Thymus (tissue), 11 donors: Measurements from ENCODE around the gene VPS13C. TPM values are rescaled to one million over a fixed set of nuclear protein-coding genes. Genes with fewer than 3 reads are reported as not detected.
"Not testable (repeated sequence)": the region's sequence is repeated elsewhere in the genome, so short reads cannot be mapped to it uniquely, and the experiment has no call there.

Experiments
- DNase-seq, 9 donors: peaks; one replicate each; pipeline ENCODE4 v3.0.0-alpha.2; 2013; ENCODE audit warnings: low spot score in 9 of 9, low read depth in 6 of 9, missing footprints in 1 of 9
- H3K27ac ChIP-seq, 2 donors: one replicate each; pipeline ENCODE4 v1.5.1; 2013; ENCODE audit warnings: control low read depth in 1 of 2, low read depth in 1 of 2, low read length in 1 of 2, mild to moderate bottlenecking in 1 of 2, moderate library complexity in 1 of 2
- H3K27me3 ChIP-seq, 2 donors: one replicate each; pipeline ENCODE4 v1.5.1; 2013; ENCODE audit warnings: low read length in 1 of 2; ENCODE audit not compliant: control insufficient read depth in 2 of 2, insufficient read depth in 1 of 2
- H3K36me3 ChIP-seq, 2 donors: one replicate each; pipeline ENCODE4 v1.5.1; 2013; ENCODE audit warnings: low read length in 1 of 2, mild to moderate bottlenecking in 1 of 2, moderate library complexity in 1 of 2; ENCODE audit not compliant: control insufficient read depth in 2 of 2, insufficient read depth in 2 of 2
- H3K4me1 ChIP-seq, 2 donors: one replicate each; pipeline ENCODE4 v1.5.1; 2013; ENCODE audit warnings: low read length in 2 of 2; ENCODE audit not compliant: control insufficient read depth in 2 of 2, insufficient read depth in 2 of 2
- H3K4me3 ChIP-seq, 2 donors: one replicate each; pipeline ENCODE4 v1.5.1; 2013; ENCODE audit warnings: low read length in 2 of 2, control low read depth in 1 of 2, mild to moderate bottlenecking in 1 of 2
- H3K9me3 ChIP-seq, 2 donors: one replicate each; pipeline ENCODE4 v1.5.1; 2013; ENCODE audit warnings: low read length in 1 of 2, mild to moderate bottlenecking in 1 of 2; ENCODE audit not compliant: control insufficient read depth in 2 of 2, insufficient read depth in 1 of 2
- WGBS: extraction: QIAGEN DNeasy Blood & Tissue Kit; methylation state at CpG from one replicate; pipeline ENCODE4 v1.1.7; 2013; 5-methylcytosine and 5-hydroxymethylcytosine counted together
- polyA plus RNA-seq: library from polyadenylated mRNA; stranded (reverse); fragments of 200-250 nt; gene quantifications from one replicate; pipeline ENCODE4 v1.2.3, GENCODE V29; 2013
- total RNA-seq: library from RNA; stranded (reverse); fragments of 120-200 nt; gene quantifications from one replicate; pipeline ENCODE4 v1.2.4, GENCODE V29; 2013
- donor health status: healthy.

VPS13C gene
- total and polyA plus RNA-seq, 2 donors = 38.1 to 50.9 TPM

DNA sequence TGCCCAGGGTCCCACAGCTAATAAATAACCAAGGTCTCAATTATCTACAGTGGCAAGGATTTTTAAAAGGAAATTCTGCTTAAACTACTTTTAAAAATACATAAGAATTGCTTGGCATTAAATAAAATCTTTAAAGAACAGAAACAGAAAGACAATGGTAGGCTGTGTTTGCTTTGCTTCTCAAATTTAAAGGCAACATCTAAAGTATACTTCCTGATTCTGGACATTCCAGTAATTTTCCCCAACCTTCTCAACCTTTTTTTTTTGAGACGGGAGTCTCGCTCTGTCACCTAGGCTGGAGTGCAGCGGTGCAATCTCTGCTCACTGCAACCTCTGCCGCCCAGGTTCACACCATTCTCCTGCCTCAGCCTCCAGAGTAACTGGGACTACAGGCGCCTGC is 5.3 kb downstream of the VPS13C start:
- H3K36me3 ChIP-seq = no peaks in the 10 kb centered on the region
- H3K4me3 ChIP-seq = no peak overlapping the region
- no peaks in the 10 kb centered on the region for H3K9me3 ChIP-seq
- H3K27me3 ChIP-seq = no peaks in the 10 kb centered on the region
- H3K27ac ChIP-seq = no peak overlapping the region
- peaks cover 0 to 4% of the 10 kb centered on the region in 2 donors for H3K4me1 ChIP-seq
- 95% methylated on average over 5 of the region's 5 CpGs for WGBS
- no peak for DNase-seq

DNA sequence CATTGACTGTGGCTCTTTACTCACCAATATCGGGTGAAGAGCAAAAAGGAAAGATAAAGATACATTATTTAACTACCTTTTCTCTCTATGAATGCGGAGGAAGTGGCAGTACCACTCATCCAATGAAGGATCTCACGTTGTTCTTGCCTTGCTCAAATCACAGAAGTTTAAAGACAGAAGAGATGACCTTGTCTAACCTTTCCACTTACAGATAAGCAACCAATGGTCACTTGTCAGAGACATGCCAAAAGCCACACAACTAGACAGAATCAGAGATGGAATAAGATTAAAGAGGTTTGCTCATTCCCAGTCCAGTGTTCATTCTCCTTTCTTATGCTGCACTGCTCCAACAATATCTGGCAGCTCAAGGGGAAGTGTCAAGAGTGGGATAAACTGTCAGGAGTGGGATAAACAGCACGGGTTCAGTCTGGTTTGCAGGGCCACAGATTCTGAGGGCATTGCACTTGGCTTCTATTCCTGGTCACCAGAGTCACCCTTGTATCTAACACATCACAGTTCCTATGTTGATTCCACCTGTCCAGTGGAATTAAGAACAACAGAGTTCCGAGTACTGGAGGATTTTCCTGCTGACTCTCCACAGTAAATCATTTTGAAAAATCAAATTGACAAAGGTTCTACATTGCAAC is 6.7 kb downstream of the VPS13C start:
- 77% methylated on average over 5 of the region's 5 CpGs for WGBS
- Histone ChIP-seq H3K4me1 (no peaks in the 10 kb centered on the region), H3K4me3 (no peak overlapping the region), H3K27me3 (no peaks in the 10 kb centered on the region), H3K9me3 (no peaks in the 10 kb centered on the region), H3K36me3 (no peaks in the 10 kb centered on the region), H3K27ac (no peak overlapping the region)
- no peak for DNase-seq

- DNase-seq = no peak
- WGBS = 96% methylated on average over 1 of the region's 1 CpG
- no peaks in the 10 kb centered on the region for H3K36me3 ChIP-seq
- H3K27ac ChIP-seq = no peak overlapping the region
- no peaks in the 10 kb centered on the region for H3K9me3 ChIP-seq
- H3K27me3 ChIP-seq = no peaks in the 10 kb centered on the region
- H3K4me3 ChIP-seq = no peak overlapping the region
- H3K4me1 ChIP-seq = no peaks in the 10 kb centered on the region
Observed at GRCh38 chr15:62052713-62053112, 7.5 kb downstream of the VPS13C start.

DNA sequence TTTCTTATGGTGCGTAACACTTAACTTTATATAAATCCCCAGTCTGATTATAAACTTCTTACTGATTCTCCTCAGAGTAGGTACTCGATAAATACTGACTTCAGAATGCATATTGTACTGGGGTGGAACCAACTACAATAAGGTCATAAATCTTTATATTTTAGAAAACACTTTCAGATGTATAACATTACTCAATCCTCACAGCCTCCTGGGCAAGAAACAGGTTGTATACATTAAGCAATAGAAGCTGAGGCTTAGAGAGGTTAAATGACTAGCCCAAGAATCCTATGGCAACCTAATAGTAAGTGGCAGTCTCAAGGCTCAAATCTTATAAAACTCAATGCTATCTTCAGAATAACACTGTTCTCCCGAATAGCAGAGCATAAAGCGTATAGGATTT is 9.1 kb downstream of the VPS13C start:
- no peaks in the 10 kb centered on the region for H3K36me3 ChIP-seq
- DNase-seq = no peak
- H3K4me3 ChIP-seq = no peak overlapping the region
- no peaks in the 10 kb centered on the region for H3K27me3 ChIP-seq
- no peak overlapping the region for H3K27ac ChIP-seq
- 96% methylated on average over 4 of the region's 4 CpGs for WGBS
- no peaks in the 10 kb centered on the region for H3K4me1 ChIP-seq
- no peaks in the 10 kb centered on the region for H3K9me3 ChIP-seq

- Histone ChIP-seq H3K27ac (no peak overlapping the region), H3K4me1 (no peaks in the 10 kb centered on the region), H3K4me3 (no peak overlapping the region), H3K9me3 (no peaks in the 10 kb centered on the region), H3K36me3 (no peaks in the 10 kb centered on the region), H3K27me3 (no peaks in the 10 kb centered on the region)
- WGBS = 98% methylated on average over 1 of the region's 1 CpG
- no peak for DNase-seq
Observed at GRCh38 chr15:62050115-62050514, 10.1 kb downstream of the VPS13C start.

DNA sequence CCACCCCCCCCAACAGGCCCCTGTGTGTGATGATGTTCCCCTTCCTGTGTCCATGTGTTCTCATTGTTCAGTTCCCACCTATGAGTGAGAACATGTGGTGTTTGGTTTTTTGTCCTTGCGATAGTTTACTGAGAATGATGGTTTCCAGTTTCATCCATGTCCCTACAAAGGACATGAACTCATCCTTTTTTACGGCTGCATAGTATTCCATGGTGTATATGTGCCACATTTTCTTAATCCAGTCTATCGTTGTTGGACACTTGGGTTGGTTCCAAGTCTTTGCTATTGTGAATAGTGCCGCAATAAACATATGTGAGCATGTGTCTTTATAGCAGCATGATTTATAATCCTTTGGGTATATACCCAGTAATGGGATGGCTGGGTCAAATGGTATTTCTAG is 12.0 kb downstream of the VPS13C start:
- H3K27ac ChIP-seq, H3K4me1 ChIP-seq: not testable (repeated sequence)
- 94% methylated on average over 4 of the region's 4 CpGs for WGBS

GRCh38 chr15:62047282-62047827 is 12.9 kb downstream of the VPS13C start:
- WGBS = 82% methylated on average over 2 of the region's 2 CpGs
- no peaks in the 10 kb centered on the region for H3K4me1 ChIP-seq
- no peaks in the 10 kb centered on the region for H3K36me3 ChIP-seq
- H3K27me3 ChIP-seq = no peaks in the 10 kb centered on the region
- H3K27ac ChIP-seq = no peak overlapping the region
- no peak for DNase-seq
- H3K9me3 ChIP-seq = no peaks in the 10 kb centered on the region
- no peak overlapping the region for H3K4me3 ChIP-seq

More for the DNA sequence above, 12.0 kb downstream of the VPS13C start:
- not testable (repeated sequence) for H3K4me3 ChIP-seq, H3K36me3 ChIP-seq, DNase-seq, H3K27me3 ChIP-seq, H3K9me3 ChIP-seq

DNA sequence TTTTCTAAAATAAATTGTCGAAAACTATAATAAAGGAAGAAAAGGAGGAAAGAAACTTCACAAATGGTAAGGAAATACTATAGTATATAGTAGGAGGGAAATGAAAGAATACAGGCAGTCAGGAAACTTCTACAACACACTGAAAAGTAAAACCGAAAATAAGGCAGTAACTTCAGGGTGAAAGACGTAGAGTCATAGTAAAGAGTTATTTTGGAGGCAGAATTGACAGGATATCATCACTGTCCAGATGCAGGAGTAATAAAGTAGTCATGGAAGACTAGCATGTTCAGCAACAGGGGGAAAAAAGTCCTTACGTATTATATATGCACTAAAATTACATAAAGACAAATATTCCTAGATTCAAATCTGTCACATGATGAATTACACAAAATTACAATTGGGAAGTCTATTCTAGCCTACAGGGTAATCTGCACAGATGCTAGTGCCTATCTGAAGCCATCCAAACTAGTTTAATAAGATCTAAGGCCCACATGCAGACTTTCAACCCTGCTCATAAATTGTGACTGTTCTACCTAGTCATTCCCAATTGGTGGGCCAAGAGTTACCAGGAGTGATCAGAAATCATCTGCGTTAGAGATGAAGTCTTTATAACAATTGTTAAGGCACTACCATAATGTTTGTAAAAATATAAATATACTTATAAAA is 14.0 kb downstream of the VPS13C start:
- no peaks in the 10 kb centered on the region for H3K27me3 ChIP-seq
- H3K4me3 ChIP-seq = no peak overlapping the region
- no peaks in the 10 kb centered on the region for H3K36me3 ChIP-seq
- H3K4me1 ChIP-seq = no peaks in the 10 kb centered on the region
- no peak for DNase-seq
- H3K27ac ChIP-seq = no peak overlapping the region
- no peaks in the 10 kb centered on the region for H3K9me3 ChIP-seq
- 67% methylated on average over 5 of the region's 5 CpGs for WGBS

DNA sequence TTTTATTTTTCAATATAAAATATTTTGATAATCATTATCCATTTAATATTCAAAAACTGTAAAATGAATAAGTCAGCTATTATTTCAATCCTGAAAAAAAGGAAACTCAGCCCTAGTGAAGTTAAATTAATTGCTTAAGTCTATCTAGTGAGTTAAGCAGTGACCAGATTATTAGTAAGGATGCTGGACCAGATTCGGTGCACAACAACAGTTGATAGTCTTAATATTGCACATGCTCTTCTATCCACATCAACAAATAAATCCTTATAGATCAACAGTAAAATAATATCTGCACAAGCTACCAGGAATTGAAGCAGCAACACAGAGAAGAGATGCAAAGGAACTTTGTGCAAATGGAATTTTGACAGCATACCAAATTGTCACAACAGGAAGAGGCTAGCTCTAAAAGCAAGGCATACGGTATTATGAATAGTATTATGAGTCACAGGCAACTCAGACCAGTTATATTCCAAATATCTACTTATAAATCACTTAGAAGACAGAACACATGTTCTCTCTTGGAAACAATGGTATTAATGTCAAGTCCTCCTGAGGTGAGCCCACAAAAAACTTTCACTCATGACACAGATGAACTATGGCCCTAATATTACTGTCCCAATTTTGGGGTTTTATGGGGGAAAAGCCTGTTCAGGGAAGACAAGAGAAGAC is 24.9 kb downstream of the VPS13C start:
- H3K4me3 ChIP-seq = no peak overlapping the region

More for the DNA sequence above, 24.9 kb downstream of the VPS13C start:
- H3K9me3 ChIP-seq = no peaks in the 10 kb centered on the region
- H3K4me1 ChIP-seq = no peaks in the 10 kb centered on the region
- WGBS = 95% methylated on average over 2 of the region's 2 CpGs
- H3K27me3 ChIP-seq = no peaks in the 10 kb centered on the region
- H3K36me3 ChIP-seq = peaks cover 0 to 4% of the 10 kb centered on the region in 2 donors
- DNase-seq = no peak
- no peak overlapping the region for H3K27ac ChIP-seq
